Activated T-cell treated with anti-CD3 and anti-CD28 coated beads for 4 hours (primary cell): ENCODE data around the gene CCDC50.

Experiments
- DNase-seq: peaks from one replicate; pipeline ENCODE4 v3.0.0-alpha.2; 2020

The CCDC50 gene

GRCh38 chr3:191431160-191431822 is 102.1 kb downstream of the CCDC50 start:
- DNase-seq = no peak

GRCh38 chr3:191432162-191432561 is 103.0 kb downstream of the CCDC50 start:
- no peak for DNase-seq

- no peak for DNase-seq
These were observed 104.8 kb downstream of the CCDC50 start for GRCh38 chr3:191434024-191434423.

GRCh38 chr3:191435981-191436380 is 106.8 kb downstream of the CCDC50 start:
- no peak for DNase-seq

GRCh38 chr3:191438150-191438814 is 109.1 kb downstream of the CCDC50 start:
- no peak for DNase-seq

GRCh38 chr3:191440532-191440931 is 111.3 kb downstream of the CCDC50 start:
- DNase-seq = no peak

- no peak for DNase-seq
These were observed 112.5 kb downstream of the CCDC50 start for GRCh38 chr3:191441687-191442086.

GRCh38 chr3:191444569-191444968 is 115.4 kb downstream of the CCDC50 start:
- DNase-seq = no peak
